OCI-LY1 (cell line): ENCODE measurements around the gene USP3.

ENCODE experiments used
- CTCF ChIP-seq: fragments of 200-600 bp; sonication (generic), shearing (Covaris generic); IDR thresholded peaks from 2 replicates; pipeline ENCODE4 v1.5.1; 2017; ENCODE audit warnings: mild to moderate bottlenecking, antibody characterized with exemption, low read length, moderate library complexity, mixed read lengths
- EZH2 ChIP-seq: fragments of 200-600 bp; sonication (generic), shearing (Covaris generic); IDR thresholded peaks from 2 replicates; pipeline ENCODE4 v1.8.0; 2017; ENCODE audit warnings: borderline replicate concordance, mixed run types, mild to moderate bottlenecking, antibody characterized with exemption, low read length, moderate library complexity, mixed read lengths

DNA sequence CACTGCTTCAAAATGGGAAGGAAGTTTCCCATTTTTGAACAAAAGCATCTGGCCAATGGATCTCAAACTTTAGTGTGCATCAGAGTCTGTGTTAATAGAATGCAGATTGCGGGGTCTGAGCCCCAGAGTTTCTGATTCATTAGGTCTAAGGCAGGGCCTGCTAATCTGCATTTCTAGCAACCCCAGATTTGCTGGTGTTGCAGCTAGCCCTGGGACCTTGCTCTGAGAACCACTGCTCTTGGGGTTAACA is 30.7 kb upstream of the USP3 start:
- TF ChIP-seq CTCF, result no peak
- no peak for TF ChIP-seq EZH2
